Vagina (tissue), 2 donors: ENCODE results near the gene PTPRN2. TPM values are rescaled to one million over a fixed set of nuclear protein-coding genes. Genes with fewer than 3 reads are reported as not detected.

Experiments used
- DNase-seq, 2 donors: peaks; one replicate each; pipeline ENCODE4 v3.0.0-alpha.2; 2017; ENCODE audit errors: extremely low spot score in 2 of 2
- H3K27ac ChIP-seq: fragments of 200-600 bp; sonication (generic); one replicate; pipeline ENCODE4 v1.5.1; 2019
- H3K27me3 ChIP-seq: fragments of 200-600 bp; sonication (generic); one replicate; pipeline ENCODE4 v1.5.1; 2019
- H3K36me3 ChIP-seq, 2 donors: fragments of 200-600 bp; sonication (generic); one replicate each; pipeline ENCODE4 v1.5.1; 2017 to 2019
- H3K4me1 ChIP-seq: fragments of 200-600 bp; sonication (generic); one replicate; pipeline ENCODE4 v1.5.1; 2019
- H3K4me3 ChIP-seq, 2 donors: fragments of 200-600 bp; sonication (generic); 1 replicate in 1 of 2; 2 replicates in 1 of 2; pipeline ENCODE4 v1.5.1; 2016 to 2019
- H3K9me3 ChIP-seq: fragments of 200-600 bp; sonication (generic); one replicate; pipeline ENCODE4 v1.5.1; 2019
- POLR2A ChIP-seq, 2 donors: fragments of 450-650 bp; IDR thresholded peaks; one replicate each; pipeline ENCODE4 v1.6.1; 2017; ENCODE audit warnings: antibody characterized with exemption in 2 of 2, mild to moderate bottlenecking in 2 of 2, moderate library complexity in 2 of 2
- POLR2AphosphoS5 ChIP-seq, 2 donors: sonication (generic); formaldehyde crosslinking; IDR thresholded peaks; one replicate each; pipeline ENCODE4 v1.9.0; 2017; ENCODE audit warnings: antibody characterized with exemption in 2 of 2, mild to moderate bottlenecking in 2 of 2, low read depth in 1 of 2; ENCODE audit not compliant: insufficient read depth in 1 of 2
- intact Hi-C: fragments of 100-400 bp; cut with DNase I; formaldehyde crosslinking; loops from one replicate; pipeline ENCODE4 v1.15.1; 2023
- total RNA-seq: library from RNA; depleted of rRNA; stranded (reverse); fragments of >200 nt; gene quantifications from one replicate; pipeline ENCODE4 v1.2.3, GENCODE V29; 2016
- TF ChIP-seq, protein P1 (sequence below), 3 experiments: fragments of 450-650 bp in 2 of 3; fragments of 200-600 bp in 1 of 3; sonication (generic) in 1 of 3; IDR thresholded peaks; one replicate each; pipeline ENCODE4 v1.5.1; 2017 to 2019; ENCODE audit warnings: antibody characterized with exemption in 3 of 3, mild to moderate bottlenecking in 2 of 3, moderate library complexity in 2 of 3

Gene PTPRN2
- total RNA-seq, 1 donor from 2014 or later: 7.4 TPM

- H3K27ac ChIP-seq: no peak overlapping the region
- H3K4me1 ChIP-seq: no peaks in the 10 kb centered on the region
- H3K9me3 ChIP-seq: no peaks in the 10 kb centered on the region
- no peaks in the 10 kb centered on the region for H3K27me3 ChIP-seq
- intact Hi-C loops: no loop called here
- DNase-seq: no peak
- no peaks in the 10 kb centered on the region for H3K36me3 ChIP-seq
- H3K4me3 ChIP-seq: no peak overlapping the region
- TF ChIP-seq, protein P1, sequence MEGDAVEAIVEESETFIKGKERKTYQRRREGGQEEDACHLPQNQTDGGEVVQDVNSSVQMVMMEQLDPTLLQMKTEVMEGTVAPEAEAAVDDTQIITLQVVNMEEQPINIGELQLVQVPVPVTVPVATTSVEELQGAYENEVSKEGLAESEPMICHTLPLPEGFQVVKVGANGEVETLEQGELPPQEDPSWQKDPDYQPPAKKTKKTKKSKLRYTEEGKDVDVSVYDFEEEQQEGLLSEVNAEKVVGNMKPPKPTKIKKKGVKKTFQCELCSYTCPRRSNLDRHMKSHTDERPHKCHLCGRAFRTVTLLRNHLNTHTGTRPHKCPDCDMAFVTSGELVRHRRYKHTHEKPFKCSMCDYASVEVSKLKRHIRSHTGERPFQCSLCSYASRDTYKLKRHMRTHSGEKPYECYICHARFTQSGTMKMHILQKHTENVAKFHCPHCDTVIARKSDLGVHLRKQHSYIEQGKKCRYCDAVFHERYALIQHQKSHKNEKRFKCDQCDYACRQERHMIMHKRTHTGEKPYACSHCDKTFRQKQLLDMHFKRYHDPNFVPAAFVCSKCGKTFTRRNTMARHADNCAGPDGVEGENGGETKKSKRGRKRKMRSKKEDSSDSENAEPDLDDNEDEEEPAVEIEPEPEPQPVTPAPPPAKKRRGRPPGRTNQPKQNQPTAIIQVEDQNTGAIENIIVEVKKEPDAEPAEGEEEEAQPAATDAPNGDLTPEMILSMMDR (IDR thresholded peaks at IDR 0.05): no peak
- TF ChIP-seq POLR2A (IDR thresholded peaks at IDR 0.05): no peak
Observed at GRCh38 chr7:157816526-157817250, 770.9 kb downstream of the PTPRN2 start.

DNA sequence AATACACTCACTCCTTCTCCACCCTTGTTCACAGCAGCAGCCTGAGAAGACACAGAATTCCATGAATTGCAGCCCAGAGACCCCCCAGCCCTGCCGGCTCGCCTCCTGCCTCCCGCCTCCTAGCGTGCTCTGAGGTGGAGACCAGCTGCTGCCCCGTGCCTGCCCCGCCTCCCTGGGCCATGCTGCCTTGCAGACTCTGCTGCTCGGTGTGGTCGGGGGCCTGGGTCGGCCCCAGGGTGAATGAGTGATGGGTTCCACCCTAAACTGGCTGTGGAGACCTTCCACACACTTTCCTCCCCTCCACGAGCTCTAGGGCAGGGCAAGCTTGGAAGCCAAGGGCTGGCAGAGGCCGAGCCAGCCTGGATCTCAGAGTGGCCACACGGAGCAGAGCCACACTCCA, 771.5 kb downstream of the PTPRN2 start:
- Histone ChIP-seq H3K36me3 (no peaks in the 10 kb centered on the region), H3K9me3 (no peaks in the 10 kb centered on the region), H3K27ac (no peak overlapping the region), H3K27me3 (no peaks in the 10 kb centered on the region), H3K4me3 (no peak overlapping the region), H3K4me1 (no peaks in the 10 kb centered on the region)
- intact Hi-C loops: no loop called here
- DNase-seq: no peak
- TF ChIP-seq POLR2AphosphoS5 (IDR thresholded peaks at IDR 0.05; ENCODE audit: insufficient read depth in 1 of 2, low read depth in 1 of 2) (no peak), POLR2A (IDR thresholded peaks at IDR 0.05) (no peak)
- TF ChIP-seq, protein P1 (IDR thresholded peaks at IDR 0.05): no peak

GRCh38 chr7:157815706-157816022, 772.0 kb downstream of the PTPRN2 start:
- Histone ChIP-seq H3K4me3 (no peak overlapping the region), H3K36me3 (no peaks in the 10 kb centered on the region), H3K27ac (no peak overlapping the region), H3K27me3 (no peaks in the 10 kb centered on the region), H3K9me3 (no peaks in the 10 kb centered on the region), H3K4me1 (no peaks in the 10 kb centered on the region)
- intact Hi-C loops: no loop called here
- TF ChIP-seq, protein P1 (IDR thresholded peaks at IDR 0.05): no peak
- TF ChIP-seq POLR2AphosphoS5 (IDR thresholded peaks at IDR 0.05; ENCODE audit: insufficient read depth in 1 of 2, low read depth in 1 of 2) (no peak), POLR2A (IDR thresholded peaks at IDR 0.05) (no peak)
- DNase-seq: no peak

DNA sequence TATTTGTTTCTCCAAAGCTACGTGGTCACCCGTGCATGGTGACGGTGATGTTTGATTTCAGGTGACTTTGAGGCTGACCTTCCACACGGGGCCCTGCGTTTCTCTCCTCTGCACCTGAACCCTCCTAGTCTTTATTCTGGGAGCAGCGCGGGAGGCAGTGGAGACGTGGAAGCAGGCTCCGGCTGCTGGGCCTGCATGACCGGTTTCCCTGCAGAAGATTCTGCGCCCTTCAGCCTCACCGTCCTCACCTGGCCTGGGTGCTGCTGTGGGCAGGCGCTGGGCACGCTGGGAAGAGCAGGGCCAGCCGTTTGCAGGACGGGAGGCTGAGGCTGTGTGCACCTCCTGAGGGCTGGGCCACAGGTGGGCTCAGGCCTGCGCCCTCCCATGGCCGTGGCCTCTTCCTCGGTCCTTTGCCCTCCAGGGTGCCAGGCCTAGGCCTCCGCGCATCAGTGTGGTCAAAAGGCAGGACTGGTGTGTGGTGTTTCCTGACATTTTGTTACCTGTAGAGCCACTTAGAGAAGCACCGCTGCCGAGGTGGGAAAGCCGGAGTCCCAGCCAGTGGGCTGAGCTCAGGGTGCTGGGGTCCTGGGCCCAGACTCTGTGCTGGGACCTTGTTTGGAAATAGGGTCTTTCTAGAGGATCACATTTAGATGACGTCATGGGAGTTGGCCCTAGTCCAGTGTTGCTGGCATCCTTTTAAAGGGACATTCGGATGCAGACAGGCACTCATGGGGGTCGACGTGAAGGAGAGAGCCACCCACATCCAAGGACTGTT, 772.5 kb downstream of the PTPRN2 start:
- no peak for DNase-seq
- H3K36me3 ChIP-seq: no peaks in the 10 kb centered on the region
- no peaks in the 10 kb centered on the region for H3K9me3 ChIP-seq
- no peaks in the 10 kb centered on the region for H3K27me3 ChIP-seq
- H3K27ac ChIP-seq: no peak overlapping the region
- H3K4me1 ChIP-seq: no peaks in the 10 kb centered on the region
- TF ChIP-seq POLR2AphosphoS5 (IDR thresholded peaks at IDR 0.05; ENCODE audit: insufficient read depth in 1 of 2, low read depth in 1 of 2) (no peak), POLR2A (IDR thresholded peaks at IDR 0.05) (no peak)
- TF ChIP-seq, protein P1 (IDR thresholded peaks at IDR 0.05): no peak
- H3K4me3 ChIP-seq: no peak overlapping the region
- intact Hi-C loops: no loop called here
